Progenitor cell of endocrine pancreas (in vitro differentiated cells): ENCODE results near the gene COL15A1. TPM values are rescaled to one million over a fixed set of nuclear protein-coding genes. Genes with fewer than 3 reads are reported as not detected.

Source experiments
- DNase-seq: peaks from one replicate; pipeline ENCODE4 v3.0.0; 2021; ENCODE audit warnings: low spot score; ENCODE audit not compliant: unreplicated experiment
- H3K27ac Mint-ChIP-seq: 2 replicates; pipeline ENCODE4 v1.8.0; 2021; ENCODE audit warnings: mild to moderate bottlenecking, moderate library complexity, mixed read lengths
- H3K27me3 Mint-ChIP-seq: 2 replicates; pipeline ENCODE4 v1.8.0; 2021; ENCODE audit warnings: mixed read lengths
- H3K36me3 Mint-ChIP-seq: 2 replicates; pipeline ENCODE4 v1.8.0; 2022; ENCODE audit warnings: mixed read lengths; ENCODE audit not compliant: insufficient read depth
- H3K4me1 Mint-ChIP-seq: 2 replicates; pipeline ENCODE4 v1.8.0; 2021; ENCODE audit warnings: low read depth, mixed read lengths
- H3K4me3 Mint-ChIP-seq: 2 replicates; pipeline ENCODE4 v1.8.0; 2021; ENCODE audit warnings: low read depth, mild to moderate bottlenecking, moderate library complexity, mixed read lengths
- H3K9me3 Mint-ChIP-seq: 2 replicates; pipeline ENCODE4 v1.8.0; 2021; ENCODE audit warnings: low read depth, mixed read lengths
- CTCF ChIP-seq: fragments of 200-600 bp; sonication (generic); IDR thresholded peaks from one replicate; pipeline ENCODE4 v1.5.0; 2021; ENCODE audit warnings: antibody characterized with exemption, mild to moderate bottlenecking; ENCODE audit not compliant: unreplicated experiment
- total RNA-seq: library from RNA; stranded (reverse); gene quantifications from 2 replicates; pipeline ENCODE4 v1.2.1, GENCODE V29; 2021

The COL15A1 gene
- total RNA-seq, 1 donor from 2014 or later = not detected

- Mint-ChIP-seq H3K4me3 (no peak overlapping the region), H3K4me1 (no peaks in the 10 kb centered on the region), H3K27me3 (peaks cover 16% of the 10 kb centered on the region), H3K27ac (no peak overlapping the region), H3K36me3 (no peaks in the 10 kb centered on the region), H3K9me3 (no peaks in the 10 kb centered on the region)
- DNase-seq = no peak
- no peak for TF ChIP-seq CTCF
Observed at GRCh38 chr9:98961513-98962180, 17.9 kb downstream of the COL15A1 start.

DNA sequence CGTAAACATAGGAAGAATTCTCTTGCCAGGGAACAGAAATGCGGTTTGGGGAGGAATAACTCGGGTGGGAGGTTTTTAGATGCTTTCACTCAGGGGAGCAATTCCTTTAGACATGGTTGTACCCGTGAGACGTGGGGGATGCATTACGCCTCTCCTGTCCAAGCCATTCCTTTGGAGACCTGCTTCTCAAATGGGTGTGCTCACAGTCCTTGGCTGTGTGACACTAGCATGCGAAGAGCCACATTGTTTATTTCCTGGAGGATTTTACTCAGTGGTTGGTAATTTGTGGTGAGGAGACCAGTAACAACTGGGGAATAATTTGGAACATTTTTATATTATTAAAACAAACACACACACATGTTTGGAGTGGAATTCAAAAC lies 18.5 kb downstream of the COL15A1 start:
- H3K36me3 Mint-ChIP-seq = no peaks in the 10 kb centered on the region
- DNase-seq = no peak
- H3K27ac Mint-ChIP-seq = no peak overlapping the region
- TF ChIP-seq CTCF = no peak
- no peaks in the 10 kb centered on the region for H3K9me3 Mint-ChIP-seq
- peaks cover 16% of the 10 kb centered on the region for H3K27me3 Mint-ChIP-seq
- H3K4me3 Mint-ChIP-seq = no peak overlapping the region
- no peaks in the 10 kb centered on the region for H3K4me1 Mint-ChIP-seq

GRCh38 chr9:98962861-98963260 lies 19.2 kb downstream of the COL15A1 start:
- no peak overlapping the region for H3K27ac Mint-ChIP-seq
- H3K36me3 Mint-ChIP-seq = no peaks in the 10 kb centered on the region
- no peak for TF ChIP-seq CTCF
- H3K4me1 Mint-ChIP-seq = no peaks in the 10 kb centered on the region
- H3K9me3 Mint-ChIP-seq = no peaks in the 10 kb centered on the region
- DNase-seq = no peak
- peaks cover 16% of the 10 kb centered on the region for H3K27me3 Mint-ChIP-seq
- no peak overlapping the region for H3K4me3 Mint-ChIP-seq

- Mint-ChIP-seq H3K4me3 (no peak overlapping the region), H3K9me3 (no peaks in the 10 kb centered on the region), H3K27me3 (peaks cover 16% of the 10 kb centered on the region), H3K27ac (no peak overlapping the region), H3K36me3 (no peaks in the 10 kb centered on the region), H3K4me1 (no peaks in the 10 kb centered on the region)
- TF ChIP-seq CTCF = no peak
- DNase-seq = no peak
Observed at GRCh38 chr9:98964201-98964600, 20.5 kb downstream of the COL15A1 start.

DNA sequence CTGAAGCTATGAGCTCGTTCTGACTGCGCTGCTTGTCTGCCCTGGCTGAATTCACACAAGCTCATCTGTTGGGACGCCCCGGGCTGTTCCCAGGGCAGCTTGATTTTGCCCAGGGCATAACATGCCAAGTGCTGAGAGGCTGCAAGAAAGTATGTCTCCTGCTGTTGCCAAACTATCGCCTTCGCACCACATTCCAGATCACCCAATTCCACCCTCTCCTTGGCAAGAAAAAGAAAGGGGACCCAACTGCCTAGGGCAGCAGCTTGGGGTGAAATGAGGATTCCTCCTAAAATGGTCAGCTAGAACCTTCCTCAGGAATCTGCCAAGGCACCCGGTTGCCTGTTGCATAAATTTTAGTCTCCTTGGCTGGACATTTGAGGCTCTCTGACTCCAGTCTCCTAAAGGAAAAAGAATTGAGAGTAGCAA lies 21.2 kb downstream of the COL15A1 start:
- no peaks in the 10 kb centered on the region for H3K4me1 Mint-ChIP-seq
- H3K36me3 Mint-ChIP-seq = no peaks in the 10 kb centered on the region
- H3K9me3 Mint-ChIP-seq = no peaks in the 10 kb centered on the region
- TF ChIP-seq CTCF = no peak
- DNase-seq = no peak
- no peak overlapping the region for H3K4me3 Mint-ChIP-seq
- H3K27ac Mint-ChIP-seq = no peak overlapping the region
- peaks cover 15% of the 10 kb centered on the region for H3K27me3 Mint-ChIP-seq
